Thyroid gland (tissue), 4 donors: ENCODE results near the gene PAFAH1B1.
A peak's percentile ranks its signal among the peaks of the same experiment; 100 is the strongest.

Experiments used
- POLR2A ChIP-seq, 2 donors: fragments of 450-650 bp; IDR thresholded peaks; one replicate each; pipeline ENCODE4 v1.6.1; 2017; ENCODE audit warnings: antibody characterized with exemption in 2 of 2, mild to moderate bottlenecking in 2 of 2, moderate library complexity in 1 of 2
- TF ChIP-seq, protein P1 (sequence below), 6 experiments: fragments of 200-600 bp in 3 of 6; fragments of 450-650 bp in 3 of 6; sonication (generic) in 3 of 6; IDR thresholded peaks; one replicate each; pipeline ENCODE4 v1.5.1; 2016 to 2019; ENCODE audit warnings: antibody characterized with exemption in 6 of 6, mild to moderate bottlenecking in 2 of 6, inconsistent platforms in 1 of 6, moderate library complexity in 1 of 6

DNA sequence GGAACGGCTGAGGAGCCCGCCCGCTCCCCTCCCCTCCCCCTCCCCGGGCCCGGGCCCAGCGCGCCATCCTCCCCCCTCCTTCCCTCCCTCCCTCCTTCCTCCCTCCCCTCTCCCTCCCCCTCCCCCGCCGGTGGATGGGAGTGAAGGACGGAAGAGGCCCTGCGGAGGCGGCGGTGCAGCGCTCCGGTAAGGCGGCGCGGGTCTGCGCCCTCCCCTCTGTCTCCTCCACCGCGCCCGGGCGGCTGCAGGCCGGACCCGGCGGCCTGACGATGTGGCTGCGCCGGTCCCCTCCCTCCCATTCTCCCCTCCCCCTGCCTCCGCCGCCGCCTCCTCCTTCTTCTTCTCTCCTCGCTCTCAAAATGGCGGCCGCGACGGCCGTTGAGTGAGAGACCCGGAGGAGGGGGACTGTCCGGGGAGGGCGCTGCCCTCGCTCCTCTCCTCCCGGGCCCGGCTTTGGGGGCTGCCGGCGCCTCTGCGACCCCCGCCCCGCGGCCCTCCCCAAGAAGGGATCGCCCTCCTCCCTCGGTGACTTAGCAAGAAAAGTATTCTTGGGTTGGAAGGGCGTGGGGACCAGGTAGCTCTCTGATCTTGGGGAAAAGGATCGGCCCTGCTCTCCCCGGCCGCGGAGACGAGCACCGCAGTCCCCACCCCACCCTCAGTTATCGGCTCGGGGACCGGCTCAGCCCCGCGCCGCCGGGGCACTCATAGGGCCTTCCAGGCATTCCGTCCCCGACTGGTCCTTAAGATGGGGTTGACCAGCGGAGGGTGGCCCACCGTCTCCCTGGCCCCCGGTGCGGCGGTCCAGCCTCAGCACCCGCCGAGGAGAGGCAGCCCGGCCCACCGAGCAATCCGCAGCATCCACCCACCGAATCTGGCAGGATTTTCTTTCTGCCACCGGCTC lies 617 bp downstream of the PAFAH1B1 start:
- TF ChIP-seq, protein P1, sequence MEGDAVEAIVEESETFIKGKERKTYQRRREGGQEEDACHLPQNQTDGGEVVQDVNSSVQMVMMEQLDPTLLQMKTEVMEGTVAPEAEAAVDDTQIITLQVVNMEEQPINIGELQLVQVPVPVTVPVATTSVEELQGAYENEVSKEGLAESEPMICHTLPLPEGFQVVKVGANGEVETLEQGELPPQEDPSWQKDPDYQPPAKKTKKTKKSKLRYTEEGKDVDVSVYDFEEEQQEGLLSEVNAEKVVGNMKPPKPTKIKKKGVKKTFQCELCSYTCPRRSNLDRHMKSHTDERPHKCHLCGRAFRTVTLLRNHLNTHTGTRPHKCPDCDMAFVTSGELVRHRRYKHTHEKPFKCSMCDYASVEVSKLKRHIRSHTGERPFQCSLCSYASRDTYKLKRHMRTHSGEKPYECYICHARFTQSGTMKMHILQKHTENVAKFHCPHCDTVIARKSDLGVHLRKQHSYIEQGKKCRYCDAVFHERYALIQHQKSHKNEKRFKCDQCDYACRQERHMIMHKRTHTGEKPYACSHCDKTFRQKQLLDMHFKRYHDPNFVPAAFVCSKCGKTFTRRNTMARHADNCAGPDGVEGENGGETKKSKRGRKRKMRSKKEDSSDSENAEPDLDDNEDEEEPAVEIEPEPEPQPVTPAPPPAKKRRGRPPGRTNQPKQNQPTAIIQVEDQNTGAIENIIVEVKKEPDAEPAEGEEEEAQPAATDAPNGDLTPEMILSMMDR (IDR thresholded peaks at IDR 0.05): no peak
- TF ChIP-seq POLR2A (IDR thresholded peaks at IDR 0.05): peak in 1 of 2 donors; percentile 20
